HG03196 (cell line): ENCODE measurements around the gene KTI12.

Source experiments
- ATAC-seq: cut with Tn5 transposase; IDR thresholded peaks from one replicate; pipeline ENCODE4 v1.9.1; 2021; ENCODE audit not compliant: unreplicated experiment

The KTI12 gene

GRCh38 chr1:51989582-51990477 is 43.8 kb downstream of the KTI12 start:
- no peak for ATAC-seq

GRCh38 chr1:51988254-51988653 is 45.4 kb downstream of the KTI12 start:
- ATAC-seq, result no peak

GRCh38 chr1:51986718-51987117 is 46.9 kb downstream of the KTI12 start:
- ATAC-seq, result no peak

DNA sequence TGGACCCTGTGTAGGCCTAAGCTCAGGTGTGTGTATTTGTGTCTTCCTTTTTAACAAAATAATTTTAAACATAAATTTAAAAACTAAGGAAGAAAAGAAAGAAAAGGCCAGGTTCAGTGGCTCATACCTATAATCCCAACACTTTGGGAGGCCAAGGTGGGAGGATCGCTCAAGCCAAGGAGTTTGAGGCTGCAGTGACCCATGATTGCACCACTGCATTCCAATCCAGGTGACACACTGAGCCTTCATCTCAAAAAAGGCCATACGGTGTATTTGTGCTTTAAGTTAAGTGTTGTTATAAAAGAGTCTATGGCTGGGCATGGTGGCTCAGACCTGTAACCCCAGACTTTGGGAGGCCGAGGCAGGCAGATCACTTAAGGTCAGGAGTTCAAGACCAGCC is 51.4 kb downstream of the KTI12 start:
- no peak for ATAC-seq
